ENCODE measurements around the gene RPL23. TPM values are rescaled to one million over a fixed set of nuclear protein-coding genes. Genes with fewer than 3 reads are reported as not detected.

Gene RPL23
- total and polyA plus RNA-seq, 10 of the 15 experiments (the other 5 are each of a cell fraction or from before 2014, with no cell fraction given), result 2,200 to 4,821 (median 3,043) TPM

GRCh38 chr17:38869526-38870258, 16.2 kb upstream of the RPL23 start, which contains the start of gene LASP1 (continued):
- TF ChIP-seq ATF7 (IDR thresholded peaks at IDR 0.05; ENCODE audit: low read depth) (no peak), YBX1 (IDR thresholded peaks at IDR 0.05) (no peak), DPF2 (IDR thresholded peaks at IDR 0.05) (peak; percentile 46), CHD4 (IDR thresholded peaks at IDR 0.05) (no peak), ESRRA (IDR thresholded peaks at IDR 0.05; ENCODE audit: low read length) (no peak), BCL11A (IDR thresholded peaks at IDR 0.05; ENCODE audit: low read depth, low read length) (no peak), PAX8 (IDR thresholded peaks at IDR 0.05) (no peak), CREB1 (IDR thresholded peaks at IDR 0.05; ENCODE audit: low read depth) (peak; percentile 35), SIX5 (IDR thresholded peaks at IDR 0.05; ENCODE audit: low read depth, low read length, severe bottlenecking) (peak; percentile 2), TCF7 (IDR thresholded peaks at IDR 0.05; ENCODE audit: borderline replicate concordance) (no peak), SREBF2 (IDR thresholded peaks at IDR 0.05; ENCODE audit: low read length) (no peak), PKNOX1 (IDR thresholded peaks at IDR 0.05) (no peak), BCL3 (IDR thresholded peaks at IDR 0.05; ENCODE audit: borderline replicate concordance, insufficient read depth, low read depth, low read length, poor library complexity, severe bottlenecking) (no peak), SP1 (IDR thresholded peaks at IDR 0.05; ENCODE audit: low read depth, low read length) (peak; percentile 11), YY1 (IDR thresholded peaks at IDR 0.05; ENCODE audit: low read depth, low read length) (peak; percentile 4), SMARCA5 (IDR thresholded peaks at IDR 0.05) (no peak; the same call in 1 of the 2 replicates), NFXL1 (IDR thresholded peaks at IDR 0.05; ENCODE audit: borderline replicate concordance) (no peak), TARDBP (IDR thresholded peaks at IDR 0.05; ENCODE audit: borderline replicate concordance) (no peak; the same call in 1 of the 2 replicates), BMI1 (IDR thresholded peaks at IDR 0.05; ENCODE audit: borderline replicate concordance) (no peak), GABPA (IDR thresholded peaks at IDR 0.05; ENCODE audit: low read depth) (no peak), BRCA1 (IDR thresholded peaks at IDR 0.05; ENCODE audit: low read depth, low read length) (no peak), SUPT20H (IDR thresholded peaks at IDR 0.05; ENCODE audit: borderline replicate concordance, control insufficient read depth, low read depth, low read length) (no peak), WRNIP1 (IDR thresholded peaks at IDR 0.05; ENCODE audit: borderline replicate concordance, low read depth, low read length) (no peak), KLF5 (IDR thresholded peaks at IDR 0.05; ENCODE audit: partially characterized antibody) (no peak), TAF1 (IDR thresholded peaks at IDR 0.05; ENCODE audit: borderline replicate concordance, low read depth, low read length) (peak; percentile 98), HDAC6 (IDR thresholded peaks at IDR 0.05; ENCODE audit: unreplicated experiment) (peak; percentile 53)
- TF ChIP-seq, protein P1, sequence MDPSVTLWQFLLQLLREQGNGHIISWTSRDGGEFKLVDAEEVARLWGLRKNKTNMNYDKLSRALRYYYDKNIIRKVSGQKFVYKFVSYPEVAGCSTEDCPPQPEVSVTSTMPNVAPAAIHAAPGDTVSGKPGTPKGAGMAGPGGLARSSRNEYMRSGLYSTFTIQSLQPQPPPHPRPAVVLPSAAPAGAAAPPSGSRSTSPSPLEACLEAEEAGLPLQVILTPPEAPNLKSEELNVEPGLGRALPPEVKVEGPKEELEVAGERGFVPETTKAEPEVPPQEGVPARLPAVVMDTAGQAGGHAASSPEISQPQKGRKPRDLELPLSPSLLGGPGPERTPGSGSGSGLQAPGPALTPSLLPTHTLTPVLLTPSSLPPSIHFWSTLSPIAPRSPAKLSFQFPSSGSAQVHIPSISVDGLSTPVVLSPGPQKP (IDR thresholded peaks at IDR 0.05; ENCODE audit: low read depth, low read length), result no peak
- TF ChIP-seq, protein P2, sequence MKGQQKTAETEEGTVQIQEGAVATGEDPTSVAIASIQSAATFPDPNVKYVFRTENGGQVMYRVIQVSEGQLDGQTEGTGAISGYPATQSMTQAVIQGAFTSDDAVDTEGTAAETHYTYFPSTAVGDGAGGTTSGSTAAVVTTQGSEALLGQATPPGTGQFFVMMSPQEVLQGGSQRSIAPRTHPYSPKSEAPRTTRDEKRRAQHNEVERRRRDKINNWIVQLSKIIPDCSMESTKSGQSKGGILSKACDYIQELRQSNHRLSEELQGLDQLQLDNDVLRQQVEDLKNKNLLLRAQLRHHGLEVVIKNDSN (IDR thresholded peaks at IDR 0.05; ENCODE audit: borderline replicate concordance, extremely low read length, insufficient read depth, low read depth, low read length), result no peak

All from GM12878 (cell line).